Activated CD4-positive, alpha-beta T cell treated with anti-CD3 and anti-CD28 coated beads, Interleukin-2, amount 50 U/mL, for 16 hours (primary cell): ENCODE measurements around the gene ERO1A.

Experiments
- DNase-seq: peaks from one replicate; pipeline ENCODE4 v3.0.0-alpha.2; 2020

Gene ERO1A

GRCh38 chr14:52694761-52695480 is 437 bp downstream of the ERO1A start:
- peak; percentile 82 for DNase-seq

DNA sequence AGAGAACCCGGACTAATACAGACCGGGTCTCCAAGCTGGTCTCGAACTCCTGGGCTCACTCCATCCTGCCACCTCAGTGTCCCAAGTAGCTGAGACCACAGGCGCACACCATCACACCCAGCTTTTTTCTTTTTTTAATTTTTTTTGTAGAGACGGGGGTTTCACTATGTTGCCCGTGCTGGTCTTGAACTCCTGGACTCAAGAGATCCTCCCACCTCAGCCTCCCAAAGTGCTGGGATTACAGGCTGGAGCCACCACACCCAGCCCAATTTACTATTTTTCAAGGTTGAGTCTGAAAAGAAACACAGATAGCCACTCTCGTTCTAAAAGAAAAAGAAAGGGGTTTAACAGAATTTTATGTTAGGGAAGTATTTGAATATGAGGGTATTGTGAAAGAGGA is 1.8 kb downstream of the ERO1A start:
- no peak for DNase-seq

- no peak for DNase-seq
These were observed 2.3 kb downstream of the ERO1A start for GRCh38 chr14:52693036-52693435.

DNA sequence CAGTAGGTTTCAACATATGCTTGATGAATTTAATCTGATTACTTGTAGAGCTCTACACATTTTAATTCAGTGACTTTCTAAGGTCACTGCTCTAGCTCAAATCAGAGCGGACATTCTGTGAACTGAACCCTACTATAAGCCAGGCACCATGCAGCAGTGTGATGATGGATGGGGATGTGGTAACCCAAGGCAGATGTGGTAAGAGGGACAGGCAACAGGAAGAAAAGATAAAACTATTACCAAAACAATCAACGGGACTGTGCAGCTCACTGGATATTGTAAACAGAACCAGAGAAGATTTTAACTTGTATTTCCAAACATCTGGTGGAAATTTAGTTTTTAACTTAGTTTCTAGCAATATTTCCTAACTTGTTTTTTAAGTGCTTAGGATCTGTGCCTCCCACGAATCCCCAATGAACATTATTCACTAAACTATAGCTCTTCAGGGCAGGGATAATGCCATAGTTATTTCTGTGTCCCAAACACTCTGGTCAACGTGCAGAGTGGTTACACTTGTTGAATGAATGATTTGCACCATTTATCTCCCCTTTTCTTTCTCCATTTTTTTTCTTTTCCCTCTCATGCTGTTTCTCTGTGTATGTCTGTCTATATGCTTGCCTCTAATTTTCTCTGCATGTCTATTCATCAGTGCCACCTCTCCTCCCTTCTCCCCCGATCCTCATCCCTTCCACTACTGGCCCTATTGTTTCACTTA is 3.0 kb downstream of the ERO1A start:
- DNase-seq = peak; percentile 35

DNA sequence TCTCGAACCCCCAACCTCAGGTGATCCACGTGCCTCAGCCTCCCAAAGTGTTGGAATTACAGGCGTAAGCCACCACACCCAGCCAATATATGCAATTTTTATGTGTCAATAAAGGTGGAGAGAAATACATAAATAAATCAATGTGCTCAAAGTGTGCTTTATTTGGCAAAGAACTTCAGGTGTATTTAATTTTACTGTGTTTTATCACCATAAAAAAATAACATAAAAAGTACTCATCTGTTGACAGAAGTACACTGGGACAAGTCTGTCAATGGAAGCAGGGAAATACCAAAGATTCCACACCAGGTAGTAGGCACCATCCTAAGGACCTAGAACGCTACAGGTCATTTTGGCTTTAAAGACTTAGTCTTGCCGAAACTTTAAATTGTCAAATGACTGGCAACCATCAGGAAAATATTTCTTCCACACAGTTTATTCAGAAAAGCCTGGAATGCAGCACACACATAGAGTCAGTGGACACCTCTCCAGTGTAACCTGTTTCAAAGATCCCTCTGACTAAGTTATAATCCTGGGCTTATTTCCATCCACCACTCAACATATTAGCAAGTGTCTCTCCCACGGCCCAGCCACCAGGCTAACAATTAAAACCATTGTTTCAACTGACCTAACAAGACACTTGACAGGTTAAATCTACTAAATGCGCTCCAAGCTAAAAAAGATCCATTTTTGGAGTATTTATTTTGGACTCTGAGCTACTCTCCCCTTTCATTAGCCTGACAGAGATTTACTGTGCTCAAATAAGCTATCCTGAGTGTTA is 4.2 kb downstream of the ERO1A start:
- no peak for DNase-seq

- DNase-seq = no peak
These were observed 9.2 kb downstream of the ERO1A start for GRCh38 chr14:52686176-52686575.

GRCh38 chr14:52683985-52684520 is 11.3 kb downstream of the ERO1A start:
- no peak for DNase-seq

DNA sequence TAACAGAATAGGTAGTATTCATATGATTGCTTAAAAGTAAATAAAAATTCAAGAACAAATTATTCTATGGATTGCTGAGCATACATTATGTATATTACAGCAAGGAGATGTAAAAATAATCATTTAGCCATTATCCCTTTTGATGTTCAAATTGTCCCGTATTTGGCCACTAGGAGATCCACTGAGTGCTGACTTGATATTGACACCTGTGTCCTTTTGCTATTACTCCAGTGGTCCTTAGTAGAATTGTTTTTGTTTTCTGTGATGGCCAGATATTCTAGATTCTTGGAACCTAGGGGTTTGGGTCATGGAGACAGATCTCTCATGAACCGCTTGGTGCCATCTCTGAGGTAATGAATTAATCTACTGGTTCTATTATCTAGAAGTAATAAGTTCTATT is 16.8 kb downstream of the ERO1A start:
- DNase-seq = peak; percentile 13

GRCh38 chr14:52663850-52664249 is 31.5 kb downstream of the ERO1A start:
- DNase-seq = no peak

- DNase-seq = peak; percentile 18
These were observed 34.0 kb downstream of the ERO1A start for GRCh38 chr14:52661314-52661713.

DNA sequence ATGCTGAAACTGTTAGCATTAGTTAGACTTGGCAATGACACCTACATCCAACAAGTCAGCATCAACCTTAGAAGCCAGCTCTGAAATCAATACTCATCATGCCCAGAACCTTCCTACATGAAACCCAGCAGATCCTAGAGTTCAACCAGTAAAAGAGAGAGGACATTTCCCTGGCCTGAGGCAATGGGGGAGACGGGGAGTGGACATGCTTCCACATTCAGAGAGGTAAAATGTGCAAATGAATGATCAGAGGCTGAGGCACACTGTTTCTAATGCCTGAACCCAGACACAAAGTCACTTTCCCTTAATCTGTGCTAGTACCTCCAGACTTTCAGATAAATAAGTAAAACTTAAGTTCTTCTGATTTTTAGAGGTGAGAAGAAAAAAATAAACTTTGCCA is 34.5 kb downstream of the ERO1A start:
- DNase-seq = no peak

DNA sequence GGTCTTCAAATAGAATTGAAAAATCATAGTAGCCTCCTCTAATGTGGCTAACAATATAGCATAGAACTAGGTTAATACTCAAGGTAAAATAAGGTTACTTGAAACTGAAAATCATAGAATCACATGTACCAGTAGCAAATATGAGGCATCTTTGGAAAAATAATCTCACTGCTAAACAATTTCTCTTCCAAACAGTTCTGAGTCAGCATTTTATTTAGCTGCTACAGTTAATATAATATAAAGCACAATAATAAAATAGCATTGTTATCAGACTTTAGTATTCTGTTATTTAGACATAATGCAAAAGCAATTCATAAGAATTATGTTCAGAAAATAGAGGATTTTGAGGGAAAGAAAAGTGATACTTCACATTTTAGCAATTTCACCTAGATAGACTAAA is 35.0 kb downstream of the ERO1A start:
- DNase-seq = no peak

GRCh38 chr14:52656905-52657304 is 38.5 kb downstream of the ERO1A start:
- no peak for DNase-seq

DNA sequence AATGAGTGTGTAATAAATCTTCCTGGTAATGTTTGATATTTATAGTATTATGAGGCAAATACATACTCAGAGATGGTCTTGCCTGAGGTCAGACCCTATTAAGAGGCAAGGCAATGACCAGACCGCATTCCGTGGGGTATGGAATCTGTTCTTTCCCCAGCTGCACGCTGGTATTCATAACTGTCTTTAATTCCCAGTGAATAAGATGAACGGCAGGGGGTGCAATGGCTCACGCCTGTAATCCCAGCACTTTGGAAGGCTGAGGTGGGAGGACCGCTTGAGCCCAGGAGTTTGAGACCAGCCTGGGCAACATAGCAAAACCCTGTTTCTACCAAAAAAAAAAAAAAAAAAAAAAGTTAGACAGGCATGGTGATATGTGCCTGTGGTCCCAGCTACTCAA is 44.6 kb downstream of the ERO1A start:
- no peak for DNase-seq

GRCh38 chr14:52649511-52649910 is 45.8 kb downstream of the ERO1A start:
- no peak for DNase-seq

GRCh38 chr14:52641745-52642144 is 53.6 kb downstream of the ERO1A start:
- no peak for DNase-seq

GRCh38 chr14:52640137-52640536 is 55.2 kb downstream of the ERO1A start:
- DNase-seq = peak; percentile 24

GRCh38 chr14:52619687-52620086 is 75.7 kb downstream of the ERO1A start:
- no peak for DNase-seq

- no peak for DNase-seq
These were observed 76.8 kb downstream of the ERO1A start for GRCh38 chr14:52618602-52619001.

- no peak for DNase-seq
These were observed 85.2 kb downstream of the ERO1A start for GRCh38 chr14:52610187-52610586.

- no peak for DNase-seq
These were observed 85.8 kb downstream of the ERO1A start for GRCh38 chr14:52609445-52610044.

DNA sequence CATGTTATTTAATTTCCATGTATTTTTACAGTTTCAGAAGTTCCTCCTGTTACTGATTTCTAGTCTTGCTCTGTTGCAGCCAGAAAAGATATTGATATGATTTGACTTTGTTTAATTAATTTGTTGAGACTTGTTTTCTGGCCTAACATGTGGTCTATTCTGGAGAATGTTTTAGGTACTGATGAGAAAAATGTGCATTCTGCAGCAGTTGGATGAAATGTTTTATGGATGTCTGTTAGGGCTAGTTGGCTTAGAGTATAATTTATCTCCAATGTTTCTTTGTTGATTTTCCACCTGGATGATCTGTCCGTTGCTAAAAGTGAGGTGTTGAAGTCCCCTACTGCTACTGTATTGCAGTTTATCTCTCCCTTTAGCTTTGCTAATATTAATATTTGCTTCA is 88.3 kb downstream of the ERO1A start:
- no peak for DNase-seq

DNA sequence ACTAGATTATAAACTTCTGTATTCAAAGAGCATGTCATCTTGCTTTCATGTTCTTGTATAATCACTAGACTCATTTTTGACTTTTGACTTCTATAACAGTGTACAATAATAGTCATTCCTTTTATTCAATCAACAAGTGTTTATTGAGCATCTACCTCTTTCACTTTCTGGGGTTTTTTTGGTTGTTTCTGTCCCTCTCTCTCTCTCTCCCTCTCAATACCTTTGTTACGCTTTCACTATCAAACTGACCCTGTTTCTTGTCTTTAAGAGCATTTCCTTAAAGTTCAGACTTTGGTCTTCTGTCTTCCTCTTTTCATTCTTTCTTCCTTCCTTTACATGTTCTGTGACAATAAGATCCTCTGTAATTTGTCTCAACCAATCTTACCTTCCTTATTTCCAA is 93.2 kb downstream of the ERO1A start:
- DNase-seq = no peak
